HUDEP-2 (cell line): ENCODE results near the gene MZT2A.
A peak's percentile ranks its signal among the peaks of the same experiment; 100 is the strongest.
"Not testable (repeated sequence)": the region's sequence is repeated elsewhere in the genome, so short reads cannot be mapped to it uniquely, and the experiment has no call there.

Source experiments
- DNase-seq, 76 experiments: peaks; one replicate each; lab custom pipeline; 2025; ENCODE audit not compliant: unreplicated experiment in 76 of 76; lab: John Stamatoyannopoulos, UW

Gene MZT2A

DNA sequence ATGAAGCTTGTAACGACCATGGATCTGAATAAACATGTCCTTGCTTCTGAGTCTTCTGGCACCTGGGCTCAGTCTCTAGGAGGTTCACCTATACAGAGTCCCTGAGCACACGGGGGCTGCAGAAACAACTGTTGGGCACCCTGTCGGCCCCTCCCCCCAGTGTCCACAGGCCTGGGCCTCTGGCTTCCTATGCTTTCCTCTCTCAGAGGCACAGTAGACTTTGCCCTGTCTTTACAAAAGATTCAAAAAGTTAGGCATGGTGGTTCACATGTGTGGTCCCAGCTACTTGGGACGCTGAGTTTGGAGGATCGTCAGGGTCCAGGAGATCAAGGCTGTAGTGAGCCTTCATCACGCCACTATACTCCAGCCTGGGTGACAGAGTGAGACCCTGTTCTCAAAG, 29.3 kb upstream of the MZT2A start:
- not testable (repeated sequence) for DNase-seq

GRCh38 chr2:131520526-131520925, 28.3 kb upstream of the MZT2A start:
- no peak for DNase-seq

DNA sequence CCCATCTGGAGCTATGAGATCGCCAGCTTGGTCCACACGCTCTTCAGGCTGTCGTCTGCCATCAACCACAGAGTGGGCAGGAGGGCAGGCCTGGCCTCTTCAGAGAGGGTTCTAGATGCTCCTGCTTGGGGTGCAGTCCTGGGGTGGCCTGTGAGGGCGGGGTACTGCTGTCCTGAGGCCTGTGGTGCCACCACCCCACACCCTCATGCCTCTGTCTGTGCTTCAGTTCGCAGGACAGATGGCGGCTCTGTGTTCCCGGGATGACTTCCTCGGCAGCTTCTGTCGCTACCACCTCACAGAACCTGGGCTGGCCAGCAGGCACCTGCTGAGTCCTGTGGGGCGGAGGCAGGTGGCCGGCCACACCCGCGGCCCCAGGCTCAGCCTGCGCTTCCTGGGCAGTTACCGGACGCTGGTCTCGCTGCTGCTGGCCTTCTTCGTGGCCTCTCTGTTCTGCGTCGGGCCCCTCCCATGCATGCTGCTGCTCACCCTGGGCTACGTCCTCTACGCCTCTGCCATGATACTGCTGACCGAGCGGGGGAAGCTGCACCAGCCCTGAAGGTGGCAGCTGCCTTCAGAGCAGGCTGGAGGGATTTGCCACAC, 27.8 kb upstream of the MZT2A start:
- DNase-seq = not testable (repeated sequence)

DNA sequence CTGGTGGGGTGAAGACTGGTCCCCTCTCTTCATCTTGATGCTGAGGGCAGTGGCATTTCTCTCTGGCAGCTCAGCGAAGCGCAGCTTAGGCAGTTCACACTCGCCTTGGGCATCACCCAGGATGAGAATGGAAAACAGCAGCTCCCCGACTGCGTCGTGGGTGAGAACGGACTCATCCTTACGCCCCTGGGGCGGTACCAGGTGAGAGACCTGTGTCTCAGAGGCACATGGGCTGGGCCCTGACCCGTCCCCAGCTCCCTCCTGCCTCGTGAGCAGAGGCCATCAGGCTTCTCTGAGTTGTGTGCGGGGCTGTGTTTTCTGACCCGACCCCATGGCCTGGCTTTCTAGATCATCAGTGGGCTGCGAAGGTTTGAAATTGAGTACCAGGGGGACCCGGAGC, 27.3 kb upstream of the MZT2A start:
- no peak for DNase-seq

- DNase-seq = not testable (repeated sequence)
Measured at GRCh38 chr2:131518531-131518930, 26.3 kb upstream of the MZT2A start.

DNA sequence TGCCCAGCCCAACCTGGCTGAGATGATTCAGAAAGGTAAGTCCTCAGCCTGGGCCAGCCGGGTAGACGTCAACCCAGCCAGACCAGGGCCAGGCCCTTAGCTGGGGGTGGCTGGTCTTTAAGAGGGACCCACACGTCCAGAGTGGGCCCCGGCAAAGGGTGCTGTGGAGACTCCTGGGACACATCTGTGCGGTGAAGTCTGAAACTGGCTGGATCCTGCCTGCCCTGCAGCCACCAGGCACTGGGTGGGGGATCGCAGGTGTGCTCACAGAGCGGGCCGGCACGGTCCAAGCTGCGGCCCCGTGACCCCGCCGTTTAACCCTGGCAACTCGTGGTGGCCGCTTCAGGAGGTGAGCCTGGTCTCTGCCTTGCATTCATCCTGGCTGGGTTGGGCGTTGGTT, 25.7 kb upstream of the MZT2A start:
- DNase-seq = not testable (repeated sequence)

GRCh38 chr2:131517106-131517831, 25.1 kb upstream of the MZT2A start:
- no peak for DNase-seq

GRCh38 chr2:131516621-131517020, 24.4 kb upstream of the MZT2A start:
- peak in 48 of 76 experiments; percentile 2 to 58 (median 16) for DNase-seq

- DNase-seq = no peak
Measured at GRCh38 chr2:131516011-131516410, 23.8 kb upstream of the MZT2A start.

GRCh38 chr2:131515235-131515634, 23.0 kb upstream of the MZT2A start:
- DNase-seq = not testable (repeated sequence)

GRCh38 chr2:131514408-131515166, 22.4 kb upstream of the MZT2A start:
- not testable (repeated sequence) for DNase-seq

DNA sequence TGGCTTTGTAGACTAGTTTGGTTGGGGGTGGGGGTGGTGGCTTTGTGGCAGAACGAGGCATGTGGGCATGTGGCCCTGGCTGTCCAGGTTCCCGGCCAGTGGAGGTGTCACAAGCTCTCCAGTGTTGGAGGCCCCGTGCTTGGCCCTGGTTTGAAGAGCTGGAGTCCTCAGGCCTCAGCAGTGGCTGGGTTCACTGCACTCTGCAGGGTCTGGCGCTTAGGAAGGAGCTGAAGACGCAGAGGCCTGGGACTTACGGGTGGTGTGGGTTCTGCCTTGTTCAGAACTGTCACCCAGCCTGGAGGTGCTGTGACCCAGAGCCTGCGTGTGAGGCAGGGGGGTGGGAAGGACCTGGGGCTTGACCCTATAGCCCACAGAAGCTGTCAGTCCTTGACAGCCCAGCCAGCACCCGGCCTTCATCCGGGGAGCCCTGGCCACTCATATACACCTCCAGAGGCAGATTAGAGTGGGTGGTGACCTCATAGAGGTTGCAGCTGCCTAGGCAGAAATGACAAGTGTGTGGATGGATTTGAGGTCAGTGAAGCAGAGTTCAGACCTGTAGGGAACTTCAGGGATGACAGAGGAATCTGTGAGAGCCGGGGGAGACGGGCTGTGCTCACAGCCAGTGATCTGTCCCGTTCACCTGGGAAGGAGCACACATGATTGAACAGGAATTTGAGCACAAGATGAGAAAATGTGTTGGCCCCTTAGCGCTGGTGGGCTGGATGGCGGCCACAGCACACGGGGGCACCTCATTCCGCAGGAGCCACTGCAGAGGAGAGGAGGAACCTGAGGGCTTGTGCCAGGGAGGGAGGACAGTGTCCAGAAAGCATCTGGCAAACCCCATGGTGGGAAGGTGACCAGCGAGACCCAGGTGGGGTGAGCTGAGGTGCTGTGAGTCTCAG, 20.0 kb upstream of the MZT2A start:
- DNase-seq = not testable (repeated sequence)

- peak in 33 of 76 experiments; percentile 1 to 53 (median 23) for DNase-seq
Measured at GRCh38 chr2:131511291-131511968, 19.2 kb upstream of the MZT2A start.

- DNase-seq = no peak
Measured at GRCh38 chr2:131509615-131510014, 17.4 kb upstream of the MZT2A start.

GRCh38 chr2:131504082-131504750, 12.0 kb upstream of the MZT2A start:
- DNase-seq = not testable (repeated sequence)

- DNase-seq = not testable (repeated sequence)
Measured at GRCh38 chr2:131503587-131503986, 11.4 kb upstream of the MZT2A start.

DNA sequence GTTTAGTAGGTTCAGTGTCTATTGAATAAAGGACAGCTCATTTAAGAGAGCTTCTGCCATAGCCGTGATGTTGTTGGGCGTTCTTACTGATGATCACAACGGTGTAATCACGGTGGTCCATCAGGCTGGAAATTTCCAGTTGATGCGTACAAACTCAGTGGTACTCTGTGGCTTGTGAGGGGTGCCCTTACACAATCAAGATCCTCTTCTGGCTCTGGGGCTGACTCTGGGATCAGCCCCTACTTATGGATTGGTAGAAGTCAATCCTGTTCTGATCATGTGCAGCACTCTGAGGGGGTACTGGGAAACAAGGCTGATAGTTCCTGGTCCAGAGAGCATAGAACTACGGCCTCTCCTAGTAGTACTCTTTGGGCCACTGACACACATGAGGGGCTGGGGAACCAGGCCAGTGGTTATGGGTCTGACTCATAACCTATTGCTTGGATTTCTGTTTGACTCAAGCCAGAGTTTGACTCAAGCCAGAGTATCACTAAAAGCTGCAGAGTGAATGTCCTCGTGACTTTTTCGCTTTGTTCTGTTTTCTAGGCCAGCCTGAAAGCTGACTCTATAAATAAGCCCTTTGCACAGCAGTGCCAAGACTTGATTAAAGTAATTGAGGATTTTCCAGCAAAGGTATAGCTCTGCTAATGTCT, 6.2 kb upstream of the MZT2A start:
- DNase-seq = not testable (repeated sequence)

- DNase-seq = not testable (repeated sequence)
Measured at GRCh38 chr2:131495506-131495905, 3.3 kb upstream of the MZT2A start.
